Dermis blood vessel endothelial cell (primary cell): Measurements from ENCODE around the gene TRIP13. TPM values are rescaled to one million over a fixed set of nuclear protein-coding genes. Genes with fewer than 3 reads are reported as not detected.
A peak's percentile ranks its signal among the peaks of the same experiment; 100 is the strongest.
"Not testable (repeated sequence)": the region's sequence is repeated elsewhere in the genome, so short reads cannot be mapped to it uniquely, and the experiment has no call there.

Experiments
- DNase-seq: peaks from one replicate; pipeline ENCODE4 v3.0.0; 2010
- total RNA-seq: library from RNA; depleted of rRNA; stranded (reverse); fragments of >200 nt; gene quantifications from 2 replicates; pipeline ENCODE4 v1.2.3, GENCODE V29; 2014

The TRIP13 gene
- 11.1 and 39.6 TPM in 2 replicates for total RNA-seq

GRCh38 chr5:892394-893136 is at the start of gene TRIP13, which contains the start of gene BRD9:
Gene TRIP13 (plus strand): TSS chr5:892884. CDS start chr5:892999, 115 bp downstream.
Gene BRD9 (minus strand): TSS chr5:892801. CDS start chr5:892657, 144 bp downstream.
- DNase-seq: peak; percentile 82

GRCh38 chr5:843371-843770 is 49.3 kb upstream of the TRIP13 start:
- DNase-seq: not testable (repeated sequence)

- DNase-seq: not testable (repeated sequence)
Observed at GRCh38 chr5:843926-844325, 48.8 kb upstream of the TRIP13 start.

- not testable (repeated sequence) for DNase-seq
Observed at GRCh38 chr5:844426-844825, 48.3 kb upstream of the TRIP13 start.

- DNase-seq: not testable (repeated sequence)
Observed at GRCh38 chr5:845031-845675, 47.5 kb upstream of the TRIP13 start.

- not testable (repeated sequence) for DNase-seq
Observed at GRCh38 chr5:845676-846601, 46.7 kb upstream of the TRIP13 start.

GRCh38 chr5:846602-847091 is 46.0 kb upstream of the TRIP13 start:
- not testable (repeated sequence) for DNase-seq

- DNase-seq: not testable (repeated sequence)
Observed at GRCh38 chr5:847212-847611, 45.5 kb upstream of the TRIP13 start.

GRCh38 chr5:847736-848135 is 44.9 kb upstream of the TRIP13 start:
- not testable (repeated sequence) for DNase-seq

- no peak for DNase-seq
Observed at GRCh38 chr5:848671-849111, 44.0 kb upstream of the TRIP13 start.

GRCh38 chr5:849651-850301 is 42.9 kb upstream of the TRIP13 start:
- DNase-seq: no peak

GRCh38 chr5:850511-851006 is 42.1 kb upstream of the TRIP13 start, which contains the start of gene ZDHHC11:
Gene ZDHHC11 (minus strand): TSS chr5:850986. CDS start chr5:850602, 384 bp downstream.
- DNase-seq: no peak

GRCh38 chr5:851076-851475 is 41.6 kb upstream of the TRIP13 start:
- no peak for DNase-seq

- no peak for DNase-seq
Observed at GRCh38 chr5:851553-851952, 41.1 kb upstream of the TRIP13 start.

- no peak for DNase-seq
Observed at GRCh38 chr5:852018-852417, 40.7 kb upstream of the TRIP13 start.

GRCh38 chr5:852431-853401 is 40.0 kb upstream of the TRIP13 start:
- no peak for DNase-seq

- DNase-seq: not testable (repeated sequence)
Observed at GRCh38 chr5:853416-854090, 39.1 kb upstream of the TRIP13 start.

GRCh38 chr5:854217-854616 is 38.5 kb upstream of the TRIP13 start:
- no peak for DNase-seq

- DNase-seq: no peak
Observed at GRCh38 chr5:854966-855743, 37.5 kb upstream of the TRIP13 start.
